Mucosa of gallbladder (tissue), 1 donor: ENCODE measurements around the gene MRPL24. TPM values are rescaled to one million over a fixed set of nuclear protein-coding genes. Genes with fewer than 3 reads are reported as not detected.
"Not testable (repeated sequence)": the region's sequence is repeated elsewhere in the genome, so short reads cannot be mapped to it uniquely, and the experiment has no call there.

Experiments used
- DNase-seq: peaks from one replicate; pipeline ENCODE4 v3.0.0-alpha.2; 2020; ENCODE audit warnings: low spot score
- total RNA-seq: library from RNA; stranded (reverse); gene quantifications from one replicate; pipeline ENCODE4 v1.2.1, GENCODE V29; 2021
- donor health status: DM: no; HTN: no; CAD: no.

MRPL24 gene
- total RNA-seq, 1 donor from 2014 or later, result 63.7 TPM

DNA sequence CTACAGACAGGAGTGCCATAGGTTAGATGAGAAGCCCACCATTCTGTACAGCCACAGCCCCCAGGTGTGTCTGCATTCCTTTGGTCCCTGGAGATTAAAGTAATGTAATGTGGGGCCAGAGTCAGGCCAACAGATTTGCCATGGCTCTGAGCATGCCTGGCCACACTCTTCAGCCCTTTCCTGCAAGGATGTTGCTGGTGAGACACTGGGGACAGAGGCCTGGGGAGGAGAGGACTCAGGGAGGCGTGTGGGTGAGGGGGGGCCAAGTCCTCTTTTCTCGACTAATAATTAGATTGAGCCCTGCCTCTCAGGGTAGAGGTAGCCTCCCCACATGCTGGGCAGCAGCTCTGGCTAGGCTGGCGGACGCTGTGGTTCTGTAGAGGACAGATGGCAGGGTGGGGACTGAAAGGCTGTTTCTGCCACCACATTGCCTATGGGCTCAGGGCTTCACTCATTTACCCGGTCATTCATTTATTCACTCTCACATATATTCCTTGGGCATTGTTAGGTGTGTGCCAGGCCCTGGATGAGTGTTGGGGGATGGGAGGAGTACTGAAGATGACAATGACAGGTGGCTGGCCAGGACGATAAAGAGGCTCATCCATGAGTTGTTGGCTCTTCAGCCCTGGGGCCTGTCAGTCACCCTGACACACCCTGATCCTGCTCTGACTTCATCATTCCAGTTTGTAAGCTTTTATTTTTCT, 19.4 kb upstream of the MRPL24 start:
- no peak for DNase-seq

GRCh38 chr1:156757572-156758253, 16.8 kb upstream of the MRPL24 start:
- not testable (repeated sequence) for DNase-seq

DNA sequence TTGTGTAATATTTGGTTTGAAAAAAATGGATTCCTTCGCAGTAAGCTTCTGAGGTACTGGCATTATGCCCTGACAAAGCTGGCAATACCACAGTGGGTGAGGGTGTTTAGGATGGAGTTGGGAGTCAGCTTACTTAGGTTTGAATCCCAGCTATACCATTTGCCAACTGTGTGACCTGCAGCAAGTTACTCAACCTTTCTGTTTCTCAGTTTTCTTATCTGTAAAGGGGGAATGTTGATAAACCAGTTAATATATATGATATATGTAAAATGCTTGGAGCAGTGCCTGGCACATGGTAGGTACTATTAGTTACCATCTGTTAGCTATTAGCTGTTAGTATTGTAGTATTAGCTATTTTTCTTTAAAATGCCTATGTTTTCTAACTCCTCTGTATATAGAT, 15.5 kb upstream of the MRPL24 start:
- no peak for DNase-seq

- no peak for DNase-seq
Observed at GRCh38 chr1:156755527-156755950, 14.7 kb upstream of the MRPL24 start.

GRCh38 chr1:156754219-156754618, 13.3 kb upstream of the MRPL24 start:
- DNase-seq, result no peak

DNA sequence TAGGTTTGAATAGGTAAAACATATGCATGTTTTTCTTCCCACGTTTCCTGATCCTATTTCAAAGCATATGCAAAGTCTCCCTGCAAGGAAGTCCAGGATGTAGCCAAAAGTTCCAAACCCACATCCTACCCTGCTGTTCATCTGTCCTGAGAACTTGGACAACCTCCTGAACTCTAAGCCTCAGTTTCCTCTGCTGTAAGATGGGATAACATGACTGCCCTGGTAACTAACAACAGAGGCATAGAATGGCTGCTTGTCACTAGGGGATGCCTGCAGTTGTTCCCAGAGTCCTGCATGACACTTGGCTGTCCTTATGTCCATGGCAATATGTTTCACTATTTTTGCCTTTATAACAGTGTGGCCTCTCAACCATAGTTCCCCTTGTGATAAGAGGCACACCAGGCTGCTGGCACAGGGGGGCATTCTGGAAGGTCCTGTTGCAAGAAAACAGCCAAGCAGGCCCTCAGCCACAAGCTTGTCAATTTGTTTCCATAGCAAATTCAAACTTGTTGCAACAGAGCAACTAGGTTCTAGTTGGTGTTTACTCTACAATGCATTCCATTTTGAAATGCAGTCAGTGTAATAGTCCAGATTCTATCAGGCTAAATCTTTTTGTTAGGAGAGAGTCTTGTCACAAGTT, 12.1 kb upstream of the MRPL24 start:
- DNase-seq, result no peak

DNA sequence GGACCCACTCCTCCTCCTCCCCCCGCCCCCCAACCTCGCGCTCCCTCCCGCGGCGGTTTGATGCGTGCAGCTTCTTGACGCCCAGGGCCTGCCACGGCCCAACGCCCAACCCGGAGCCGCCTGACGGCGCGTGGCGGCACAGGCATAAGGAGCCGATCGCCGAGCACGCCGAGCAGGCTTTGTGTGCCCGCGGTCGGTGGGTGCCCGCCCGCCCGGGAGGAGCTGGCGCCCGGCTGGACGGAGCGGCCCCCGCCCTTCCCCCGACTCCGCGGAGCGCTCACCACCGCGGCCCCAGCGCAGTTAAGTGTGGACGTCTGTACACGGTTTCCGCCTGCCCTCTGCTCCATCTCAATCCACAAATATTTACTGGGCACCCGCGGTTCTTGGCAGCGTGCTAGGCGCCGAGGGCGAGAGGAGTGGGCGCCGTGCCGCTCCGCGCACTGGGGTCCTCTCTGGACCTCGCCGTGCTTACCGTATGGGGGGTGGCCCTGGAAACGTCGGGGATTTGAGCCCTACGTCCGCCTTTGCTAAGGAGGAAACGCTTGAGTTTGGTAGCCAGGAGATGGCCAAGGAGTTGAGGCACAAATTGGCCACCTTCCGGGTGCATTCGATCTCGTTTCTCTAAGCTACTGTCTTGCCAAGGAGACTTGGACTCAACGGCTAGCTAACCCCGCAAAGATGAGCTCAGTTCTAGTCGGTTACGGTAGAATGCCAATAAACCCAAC, 11.0 kb upstream of the MRPL24 start:
- peak; percentile 97 for DNase-seq

GRCh38 chr1:156751451-156751756, 10.5 kb upstream of the MRPL24 start, which contains the start of gene HDGF:
HDGF (minus strand) TSS chr1:156751675; CDS start chr1:156751429, 246 bp downstream.
- no peak for DNase-seq

DNA sequence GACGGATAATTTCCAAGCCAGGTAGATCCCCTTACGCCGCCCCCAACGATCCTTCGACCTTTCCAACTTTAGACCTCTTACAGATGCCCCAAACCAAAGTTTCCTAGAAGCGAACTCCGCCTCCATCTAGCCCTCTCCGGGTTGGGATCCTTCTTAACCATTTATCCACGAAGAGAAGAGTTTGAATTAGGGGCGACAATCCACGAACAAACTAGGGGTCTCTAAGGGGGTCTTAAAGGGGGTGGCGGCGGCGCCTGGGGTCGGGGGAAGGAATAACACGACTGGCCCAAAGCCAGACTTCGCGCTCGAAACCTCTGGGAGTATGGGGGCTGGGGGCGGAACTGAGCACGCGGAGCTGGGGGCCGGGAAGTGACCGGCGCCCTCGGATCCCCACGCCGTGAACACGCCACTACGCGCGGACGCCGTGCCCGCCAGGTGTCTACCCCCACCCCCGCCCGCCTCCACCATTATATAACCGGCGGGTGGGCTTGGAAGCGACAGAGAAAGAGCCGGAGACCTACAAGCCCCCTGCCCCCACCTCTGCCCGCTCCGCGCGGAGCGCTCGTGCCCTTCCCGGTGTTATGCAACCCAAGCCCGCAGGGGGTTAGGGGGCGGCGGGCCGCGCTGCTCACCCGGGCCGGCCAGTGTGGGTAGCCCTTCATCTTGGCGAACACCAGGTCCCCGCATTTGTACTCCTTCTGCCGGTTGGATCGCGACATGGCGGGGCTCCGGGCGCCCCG, 10.0 kb upstream of the MRPL24 start:
- DNase-seq, result no peak

GRCh38 chr1:156750191-156750672, 9.3 kb upstream of the MRPL24 start:
- no peak for DNase-seq

DNA sequence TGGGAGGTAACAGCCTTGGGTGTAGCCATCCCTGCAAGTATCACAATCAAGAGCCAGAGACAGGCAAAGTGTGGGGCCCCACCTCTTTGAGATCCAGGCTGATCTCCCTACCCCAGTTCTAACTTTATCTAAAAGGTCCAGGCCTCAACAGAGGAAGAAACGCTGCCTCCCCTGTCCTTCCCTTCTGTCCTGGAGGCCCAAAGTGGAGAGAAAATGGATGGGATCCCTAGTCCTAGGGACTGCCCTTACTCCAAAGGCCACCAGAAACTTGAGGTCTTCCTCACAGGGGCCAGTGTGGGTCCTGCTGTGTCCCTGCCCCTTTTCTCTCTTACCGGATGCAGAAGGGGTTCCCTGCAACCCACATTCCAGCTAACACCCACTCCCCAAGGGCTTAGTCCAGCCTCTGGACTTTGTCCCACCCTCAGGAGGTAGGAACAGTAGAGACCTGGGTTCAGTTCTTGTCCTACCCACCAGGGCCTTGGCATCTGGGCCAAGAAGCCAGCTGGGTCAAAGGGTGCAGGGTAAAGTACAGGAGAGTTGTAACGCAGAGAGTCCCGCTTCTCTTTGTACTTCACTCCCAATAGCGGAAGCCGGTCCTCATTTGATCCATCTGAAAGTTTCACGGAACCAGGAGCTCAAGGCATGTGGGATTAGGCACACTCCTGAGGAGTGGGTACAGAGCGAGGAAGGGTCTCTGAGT, 8.7 kb upstream of the MRPL24 start:
- DNase-seq, result no peak

GRCh38 chr1:156748670-156749418, 8.0 kb upstream of the MRPL24 start:
- DNase-seq, result no peak

DNA sequence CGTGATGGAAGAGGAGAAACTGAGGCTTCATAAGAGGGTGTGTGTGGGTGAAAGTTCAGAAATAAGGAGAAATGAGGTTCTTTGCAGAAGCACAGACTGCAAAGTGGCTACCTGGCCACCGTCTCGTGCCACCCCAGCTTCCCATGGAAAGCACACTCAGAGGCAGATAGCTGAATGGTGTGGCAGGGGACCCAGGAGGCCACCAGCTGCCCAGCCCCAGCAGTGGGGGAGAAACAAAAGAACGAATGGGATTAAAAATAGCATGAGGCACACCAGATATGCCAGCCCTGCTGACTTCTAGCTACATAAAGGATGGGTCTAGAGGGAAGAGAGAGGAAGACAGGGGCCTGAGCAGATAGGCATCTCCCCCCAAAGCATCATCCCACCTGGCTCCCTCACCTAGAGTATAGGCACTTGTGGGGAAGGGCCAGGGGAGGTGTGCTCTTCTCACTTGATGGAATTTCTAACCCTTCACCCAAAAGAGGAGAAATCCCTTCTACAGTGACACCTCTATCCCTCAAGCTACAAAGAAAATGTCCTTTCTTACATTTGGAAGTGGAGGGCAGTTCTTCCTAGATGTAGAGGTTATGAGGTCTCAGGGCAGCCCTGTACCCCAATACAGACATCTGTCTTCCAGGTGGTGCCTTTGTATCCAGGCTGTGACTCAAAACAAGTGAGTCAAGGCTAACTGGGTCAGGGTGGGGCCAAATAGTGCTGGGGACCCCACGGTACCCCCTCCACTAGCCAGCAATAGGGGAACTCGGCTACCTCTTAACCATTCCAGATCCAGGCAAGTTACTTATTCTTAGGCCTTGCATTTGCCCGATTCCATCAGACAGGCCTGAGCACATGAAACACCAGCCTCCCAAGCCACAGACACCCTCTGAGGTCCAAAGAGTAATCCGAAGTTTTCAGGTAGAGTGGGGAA, 7.1 kb upstream of the MRPL24 start:
- no peak for DNase-seq

GRCh38 chr1:156746728-156747631, 6.1 kb upstream of the MRPL24 start:
- DNase-seq, result peak; percentile 90

- no peak for DNase-seq
Observed at GRCh38 chr1:156746406-156746727, 5.5 kb upstream of the MRPL24 start.

DNA sequence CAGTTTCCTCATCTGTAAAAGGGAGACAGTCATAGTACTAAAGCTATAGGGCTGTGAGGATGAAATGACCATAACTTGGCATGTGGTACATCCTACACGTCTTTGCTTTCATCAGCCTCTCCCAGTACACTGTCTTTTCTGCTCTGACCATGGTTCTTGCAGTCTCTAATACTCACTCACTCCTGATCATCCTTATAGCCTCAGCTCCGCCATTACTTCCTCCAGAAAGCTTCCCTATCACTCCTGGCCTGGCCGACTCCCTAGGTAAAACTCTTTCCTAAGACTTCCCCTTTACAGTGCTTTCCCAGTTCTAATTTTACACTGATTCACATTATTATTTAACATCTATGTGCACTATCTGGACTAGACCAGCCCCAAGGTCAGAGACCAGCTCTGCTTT, 5.0 kb upstream of the MRPL24 start:
- DNase-seq, result no peak

GRCh38 chr1:156744786-156745419, 4.0 kb upstream of the MRPL24 start:
- no peak for DNase-seq

DNA sequence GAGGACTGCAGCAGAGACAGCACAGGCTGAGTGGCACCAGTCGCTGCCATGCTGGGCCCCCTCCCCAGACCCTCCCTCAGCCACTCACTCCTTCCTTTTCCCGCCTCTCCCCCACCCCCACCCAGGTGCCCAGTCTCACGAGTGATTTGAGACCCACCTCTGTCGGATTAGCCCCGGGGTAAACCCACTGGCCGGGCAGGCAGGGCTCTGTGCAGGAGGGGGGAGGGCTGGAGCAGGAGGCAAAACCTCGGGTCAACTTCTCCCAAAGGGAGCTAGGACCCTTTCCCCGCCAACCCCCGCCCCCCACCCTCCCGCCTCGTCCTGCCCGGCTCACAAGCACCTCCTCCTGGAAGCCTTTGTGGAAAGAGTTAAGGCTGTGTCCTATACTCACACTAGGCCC, 3.5 kb upstream of the MRPL24 start:
- DNase-seq, result no peak
